HepG2 (cell line): ENCODE results near the gene CYSRT1. TPM values are rescaled to one million over a fixed set of nuclear protein-coding genes. Genes with fewer than 3 reads are reported as not detected.

Experiments
- ARID2 ChIP-seq: sonication (generic); formaldehyde crosslinking; IDR thresholded peaks from 2 replicates; pipeline ENCODE4 v1.8.1; 2022; ENCODE audit warnings: mild to moderate bottlenecking, missing genetic modification reagents, borderline replicate concordance
- BRD4 ChIP-seq: sonication (generic); formaldehyde crosslinking; IDR thresholded peaks from 2 replicates; pipeline ENCODE4 v1.4.0; 2020; ENCODE audit warnings: missing genetic modification reagents
- CEBPB ChIP-seq: IDR thresholded peaks from 2 replicates; pipeline ENCODE4 v1.6.1; 2011; ENCODE audit warnings: low read depth, low read length, improper control_type of control experiment, borderline replicate concordance
- DMAP1 ChIP-seq: IDR thresholded peaks from 2 replicates; pipeline ENCODE4 v1.6.1; 2016
- EHMT2 ChIP-seq: fragments of 200-600 bp; sonication (generic); IDR thresholded peaks from 2 replicates; pipeline ENCODE4 v1.7.0; 2017; ENCODE audit warnings: antibody characterized with exemption, low read depth, low read length, borderline replicate concordance
- ELF3 ChIP-seq: IDR thresholded peaks from 2 replicates; pipeline ENCODE4 v1.6.1; 2016; ENCODE audit warnings: missing genetic modification reagents, missing compliant biosample characterization
- ELK4 ChIP-seq: sonication (generic); formaldehyde crosslinking; IDR thresholded peaks from 2 replicates; pipeline ENCODE4 v1.9.0; 2021; ENCODE audit warnings: missing genetic modification reagents, borderline replicate concordance
- GATAD1 ChIP-seq: IDR thresholded peaks from 2 replicates; pipeline ENCODE4 v1.6.1; 2016; ENCODE audit warnings: missing genetic modification reagents, missing compliant biosample characterization
- HCFC1 ChIP-seq: fragments of 150-350 bp; IDR thresholded peaks from 2 replicates; pipeline ENCODE4 v1.6.1; 2014; ENCODE audit warnings: low read depth, low read length
- KLF15 ChIP-seq: sonication (generic); formaldehyde crosslinking; IDR thresholded peaks from 2 replicates; pipeline ENCODE4 v1.8.1; 2023; ENCODE audit warnings: borderline replicate concordance, mild to moderate bottlenecking, inconsistent platforms, missing genetic modification reagents, mixed read lengths
- NCOA1 ChIP-seq: sonication (generic); formaldehyde crosslinking; IDR thresholded peaks from 2 replicates; pipeline ENCODE4 v1.9.0; 2021; ENCODE audit warnings: missing genetic modification reagents
- NCOA5 ChIP-seq: sonication (generic); formaldehyde crosslinking; IDR thresholded peaks from 2 replicates; pipeline ENCODE4 v1.4.0; 2020; ENCODE audit warnings: missing genetic modification reagents
- SOX6 ChIP-seq, 2 experiments: fragments of 450-650 bp in 1 of 2; sonication (generic) in 1 of 2; formaldehyde crosslinking in 1 of 2; IDR thresholded peaks; 2 replicates each; pipeline versions ENCODE4 v1.4.0 to v1.6.1; 2017 to 2020; ENCODE audit warnings: antibody characterized with exemption in 1 of 2, mild to moderate bottlenecking in 1 of 2, missing genetic modification reagents in 1 of 2
- ZFP1 ChIP-seq: IDR thresholded peaks from 2 replicates; pipeline ENCODE4 v1.6.1; 2016
- ZNF12 ChIP-seq: sonication (generic); formaldehyde crosslinking; IDR thresholded peaks from 2 replicates; pipeline ENCODE4 v1.5.0; 2020; ENCODE audit warnings: missing genetic modification reagents
- ZNF124 ChIP-seq: sonication (generic); formaldehyde crosslinking; IDR thresholded peaks from 2 replicates; pipeline ENCODE4 v1.4.0; 2020; ENCODE audit warnings: missing genetic modification reagents
- ZNF138 ChIP-seq: sonication (generic); formaldehyde crosslinking; IDR thresholded peaks from 2 replicates; pipeline ENCODE4 v1.5.0; 2020; ENCODE audit warnings: mild to moderate bottlenecking, low read depth, missing genetic modification reagents
- ZNF34 ChIP-seq: sonication (generic); formaldehyde crosslinking; IDR thresholded peaks from 2 replicates; pipeline ENCODE4 v1.4.0; 2020; ENCODE audit warnings: mild to moderate bottlenecking, missing genetic modification reagents, borderline replicate concordance
- ZNF562 ChIP-seq: sonication (generic); formaldehyde crosslinking; IDR thresholded peaks from 2 replicates; pipeline ENCODE4 v1.8.0; 2022; ENCODE audit warnings: missing genetic modification reagents, borderline replicate concordance
- ZNF564 ChIP-seq: sonication (generic); formaldehyde crosslinking; IDR thresholded peaks from 2 replicates; pipeline ENCODE4 v1.8.1; 2023; ENCODE audit warnings: mild to moderate bottlenecking, missing genetic modification reagents
- ZNF598 ChIP-seq: sonication (generic); formaldehyde crosslinking; IDR thresholded peaks from 2 replicates; pipeline ENCODE4 v1.5.1; 2020; ENCODE audit warnings: mild to moderate bottlenecking, missing genetic modification reagents, borderline replicate concordance
- ZNF724P ChIP-seq: sonication (generic); formaldehyde crosslinking; IDR thresholded peaks from 2 replicates; pipeline ENCODE4 v1.8.0; 2022; ENCODE audit warnings: missing genetic modification reagents, borderline replicate concordance
- ZNF740 ChIP-seq: sonication (generic); formaldehyde crosslinking; IDR thresholded peaks from 2 replicates; pipeline ENCODE4 v1.4.0; 2020; ENCODE audit warnings: missing genetic modification reagents
- polyA plus RNA-seq, 8 experiments: library from polyadenylated mRNA; depleted of rRNA in 3 of 8; stranded (reverse) in 7 of 8; unstranded in 1 of 8; fragments of >200 nt; fragmentation: Illumina TruSeq in 4 of 8; extraction: Trizol in 4 of 8; gene quantifications; 2 replicates each; pipeline versions ENCODE4 v1.2.1 to v1.2.3, GENCODE V29; 2011 to 2016; ENCODE audit warnings: low read depth in 4 of 8, missing spikeins in 1 of 8, mixed read lengths in 1 of 8; ENCODE audit not compliant: insufficient read depth in 1 of 8
- total RNA-seq, 5 experiments: library from RNA; depleted of rRNA; stranded (reverse); fragments of >200 nt; fragmentation: Illumina TruSeq; extraction: Trizol; gene quantifications; 2 replicates each; pipeline ENCODE4 v1.2.3, GENCODE V29; 2016; ENCODE audit warnings: low read depth in 1 of 5
- TF ChIP-seq, protein P1 (sequence below): sonication (generic); formaldehyde crosslinking; IDR thresholded peaks from 2 replicates; pipeline ENCODE4 v1.8.0; 2022; ENCODE audit warnings: mild to moderate bottlenecking, missing genetic modification reagents, moderate library complexity
- TF ChIP-seq, protein P2 (sequence below): sonication (generic); formaldehyde crosslinking; IDR thresholded peaks from 2 replicates; pipeline ENCODE4 v1.9.0; 2021; ENCODE audit warnings: missing genetic modification reagents, mild to moderate bottlenecking, borderline replicate concordance

CYSRT1 gene
- total and polyA plus RNA-seq, 2 of the 13 experiments (the other 11 are each of a cell fraction or from before 2014, with no cell fraction given) = 1.5 to 2.1 TPM

- TF ChIP-seq ZNF740 (CRISPR knock-in tag) = no peak
- no peak for TF ChIP-seq SOX6 (IDR thresholded peaks at IDR 0.05)
- peak; percentile 7; the same call in 1 of the 2 replicates for TF ChIP-seq SOX6 (CRISPR knock-in tag; IDR thresholded peaks at IDR 0.05)
- TF ChIP-seq, protein P1, sequence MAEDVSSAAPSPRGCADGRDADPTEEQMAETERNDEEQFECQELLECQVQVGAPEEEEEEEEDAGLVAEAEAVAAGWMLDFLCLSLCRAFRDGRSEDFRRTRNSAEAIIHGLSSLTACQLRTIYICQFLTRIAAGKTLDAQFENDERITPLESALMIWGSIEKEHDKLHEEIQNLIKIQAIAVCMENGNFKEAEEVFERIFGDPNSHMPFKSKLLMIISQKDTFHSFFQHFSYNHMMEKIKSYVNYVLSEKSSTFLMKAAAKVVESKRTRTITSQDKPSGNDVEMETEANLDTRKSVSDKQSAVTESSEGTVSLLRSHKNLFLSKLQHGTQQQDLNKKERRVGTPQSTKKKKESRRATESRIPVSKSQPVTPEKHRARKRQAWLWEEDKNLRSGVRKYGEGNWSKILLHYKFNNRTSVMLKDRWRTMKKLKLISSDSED (CRISPR knock-in tag) = no peak
- peak; percentile 76; the same call in 1 of the 2 replicates for TF ChIP-seq ZNF124 (CRISPR knock-in tag)
- TF ChIP-seq ZNF562 (CRISPR knock-in tag) = no peak
- TF ChIP-seq ZNF564 (CRISPR knock-in tag) = peak; percentile 24; the same call in 1 of the 2 replicates
- TF ChIP-seq, protein P2, sequence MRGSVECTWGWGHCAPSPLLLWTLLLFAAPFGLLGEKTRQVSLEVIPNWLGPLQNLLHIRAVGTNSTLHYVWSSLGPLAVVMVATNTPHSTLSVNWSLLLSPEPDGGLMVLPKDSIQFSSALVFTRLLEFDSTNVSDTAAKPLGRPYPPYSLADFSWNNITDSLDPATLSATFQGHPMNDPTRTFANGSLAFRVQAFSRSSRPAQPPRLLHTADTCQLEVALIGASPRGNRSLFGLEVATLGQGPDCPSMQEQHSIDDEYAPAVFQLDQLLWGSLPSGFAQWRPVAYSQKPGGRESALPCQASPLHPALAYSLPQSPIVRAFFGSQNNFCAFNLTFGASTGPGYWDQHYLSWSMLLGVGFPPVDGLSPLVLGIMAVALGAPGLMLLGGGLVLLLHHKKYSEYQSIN (CRISPR knock-in tag) = no peak
- no peak for TF ChIP-seq ZFP1 (CRISPR knock-in tag)
- no peak for TF ChIP-seq ZNF34 (CRISPR knock-in tag)
- peak; percentile 76 for TF ChIP-seq BRD4 (CRISPR knock-in tag)
- TF ChIP-seq ELF3 = peak; percentile 60; the same call in 1 of the 2 replicates
- TF ChIP-seq ZNF724P (CRISPR knock-in tag) = no peak
- no peak for TF ChIP-seq EHMT2
- TF ChIP-seq ELK4 (CRISPR knock-in tag) = no peak
- TF ChIP-seq NCOA1 (CRISPR knock-in tag) = 0 out of 2 replicates have a peak, but pooled peaks have one; percentile 20
- no peak for TF ChIP-seq CEBPB
- TF ChIP-seq ARID2 = no peak
- TF ChIP-seq NCOA5 = no peak
- TF ChIP-seq ZNF598 (CRISPR knock-in tag) = 0 out of 2 replicates have a peak, but pooled peaks have one; percentile 19
- TF ChIP-seq DMAP1 (CRISPR knock-in tag) = peak; percentile 34; the same call in 1 of the 2 replicates
- TF ChIP-seq ZNF138 = peak; percentile 89
- TF ChIP-seq GATAD1 (CRISPR knock-in tag) = peak; percentile 70
- peak; percentile 26; the same call in 1 of the 2 replicates for TF ChIP-seq HCFC1
- TF ChIP-seq KLF15 (CRISPR knock-in tag) = peak; percentile 76; the same call in 1 of the 2 replicates
- TF ChIP-seq ZNF12 (CRISPR knock-in tag) = peak; percentile 58; the same call in 1 of the 2 replicates
These were observed 16.0 kb downstream of the CYSRT1 start, which contains the start of gene TUBB4B (continued) for GRCh38 chr9:137240841-137241489.
